GM12875 (cell line): ENCODE data around the gene SMAD5.

Source experiments
- H3K4me3 ChIP-seq: one replicate; pipeline ENCODE4 v1.5.1; 2011; ENCODE audit warnings: low read depth, low read length, control low read depth
- CTCF ChIP-seq: IDR thresholded peaks from 2 replicates; pipeline ENCODE4 v1.5.1; 2011; ENCODE audit warnings: low read depth, mild to moderate bottlenecking, control low read depth, inconsistent platforms, low read length, moderate library complexity, borderline replicate concordance; ENCODE audit not compliant: insufficient read depth

SMAD5 gene

GRCh38 chr5:136230176-136230575 is 97.5 kb downstream of the SMAD5 start:
- TF ChIP-seq CTCF, result no peak
- H3K4me3 ChIP-seq, result no peak overlapping the region

GRCh38 chr5:136232316-136232715 is 99.7 kb downstream of the SMAD5 start:
- TF ChIP-seq CTCF, result no peak
- no peak overlapping the region for H3K4me3 ChIP-seq
